Activated CD8-positive, alpha-beta memory T cell treated with anti-CD3 and anti-CD28 coated beads for 1 hour (primary cell): ENCODE measurements around the gene TAS2R10.

Experiments used
- DNase-seq, 2 donors: peaks; one replicate each; pipeline ENCODE4 v3.0.0-alpha.2; 2020; ENCODE audit warnings: low read depth in 1 of 2; ENCODE audit errors: extremely low read depth in 1 of 2

Gene TAS2R10

GRCh38 chr12:10783252-10783651 is 42.9 kb downstream of the TAS2R10 start:
- no peak for DNase-seq

GRCh38 chr12:10779103-10779502 is 47.1 kb downstream of the TAS2R10 start:
- no peak for DNase-seq
